Aorta (tissue), 5 donors: ENCODE measurements around the gene NFU1. TPM values are rescaled to one million over a fixed set of nuclear protein-coding genes. Genes with fewer than 3 reads are reported as not detected.

Experiments used
- ATAC-seq: fragments of 200-7000 bp; cut with Tn5 transposase; one replicate; pipeline ENCODE4 v1.9.1; 2022; ENCODE audit warnings: moderate library complexity; ENCODE audit not compliant: low FRiP score
- DNase-seq, 2 donors: peaks; one replicate each; pipeline ENCODE4 v3.0.0-alpha.2; 2020
- H3K27ac ChIP-seq, 2 donors: one replicate each; pipeline ENCODE4 v1.5.1; 2013; ENCODE audit warnings: low read length in 2 of 2, mild to moderate bottlenecking in 2 of 2, moderate library complexity in 2 of 2, control low read depth in 1 of 2, inconsistent platforms in 1 of 2, low read depth in 1 of 2
- H3K27me3 ChIP-seq, 2 donors: one replicate each; pipeline ENCODE4 v1.6.1; 2013; ENCODE audit warnings: control low read depth in 1 of 2, low read length in 1 of 2, mild to moderate bottlenecking in 1 of 2, moderate library complexity in 1 of 2; ENCODE audit not compliant: insufficient read depth in 2 of 2, control insufficient read depth in 1 of 2
- H3K36me3 ChIP-seq, 2 donors: one replicate each; pipeline ENCODE4 v1.6.1; 2013; ENCODE audit warnings: control low read depth in 1 of 2, low read length in 1 of 2, mild to moderate bottlenecking in 1 of 2; ENCODE audit not compliant: insufficient read depth in 2 of 2, control insufficient read depth in 1 of 2
- H3K4me1 ChIP-seq, 2 donors: one replicate each; pipeline ENCODE4 v1.6.1; 2013; ENCODE audit warnings: low read length in 2 of 2, control low read depth in 1 of 2, mild to moderate bottlenecking in 1 of 2, moderate library complexity in 1 of 2; ENCODE audit not compliant: insufficient read depth in 2 of 2, control insufficient read depth in 1 of 2
- H3K4me3 ChIP-seq, 2 donors: one replicate each; pipeline ENCODE4 v1.5.1; 2013; ENCODE audit warnings: low read length in 2 of 2, control low read depth in 1 of 2, mild to moderate bottlenecking in 1 of 2
- H3K9me3 ChIP-seq: one replicate; pipeline ENCODE4 v1.6.1; 2013; ENCODE audit warnings: mild to moderate bottlenecking, low read length; ENCODE audit not compliant: control insufficient read depth
- WGBS, 2 donors: extraction: QIAGEN DNeasy Blood & Tissue Kit; methylation state at CpG; one replicate each; pipeline ENCODE4 v1.1.7; 2013; 5-methylcytosine and 5-hydroxymethylcytosine counted together
- intact Hi-C, 2 donors: fragments of 100-400 bp; cut with DNase I; formaldehyde crosslinking; loops; one replicate each; pipeline versions ENCODE4 v1.14.2 to v1.15.0; 2022
- polyA plus RNA-seq, 2 donors: library from polyadenylated mRNA; stranded (reverse); fragments of 200-250 nt; gene quantifications; one replicate each; pipeline ENCODE4 v1.2.3, GENCODE V29; 2013
- total RNA-seq, 2 donors: library from RNA; stranded (reverse); fragmentation: NEBNext Ultra II Directional; extraction: Animal tissue kit (Norgen Biotek cat#: 25700); gene quantifications; one replicate each; pipeline ENCODE4 v1.2.1, GENCODE V29; 2021
- donor health status: healthy with polysubstance abuse.
- donor health status: Bipolar disorder and iron deficiency.
- donor health status: DM: no; HTN: no; CAD: no.
- donor health status: DM: no; HTN: no; CAD: no.
- donor health status: DM: yes; HTN: yes; CAD: no.

Gene NFU1
- total and polyA plus RNA-seq, 4 donors: 39.8 to 101 (median 50.9) TPM

GRCh38 chr2:69470911-69471310 lies 33.7 kb upstream of the NFU1 start:
- DNase-seq (no peak), ATAC-seq (no peak)
- H3K27me3 ChIP-seq: no peaks in the 10 kb centered on the region
- intact Hi-C loops: no loop called here
- H3K27ac ChIP-seq: no peak overlapping the region
- H3K4me1 ChIP-seq: peaks cover 0 to 4% of the 10 kb centered on the region in 2 donors
- H3K9me3 ChIP-seq: no peaks in the 10 kb centered on the region
- H3K36me3 ChIP-seq: no peaks in the 10 kb centered on the region
- no peak overlapping the region for H3K4me3 ChIP-seq
- 37 to 46% methylated on average over 5 of the region's 5 CpGs for WGBS, 2 donors

GRCh38 chr2:69469784-69470183 lies 32.5 kb upstream of the NFU1 start:
- Histone ChIP-seq H3K36me3 (no peaks in the 10 kb centered on the region), H3K27me3 (no peaks in the 10 kb centered on the region), H3K9me3 (no peaks in the 10 kb centered on the region), H3K27ac (no peak overlapping the region), H3K4me1 (peaks cover 0 to 4% of the 10 kb centered on the region in 2 donors), H3K4me3 (no peak overlapping the region)
- intact Hi-C loops: no loop called here
- DNase-seq: no peak
- no peak for ATAC-seq
- 20 to 32% methylated on average over 1 of the region's 1 CpG for WGBS, 2 donors

GRCh38 chr2:69469375-69469774 lies 32.1 kb upstream of the NFU1 start:
- Histone ChIP-seq H3K4me1 (peaks cover 0 to 4% of the 10 kb centered on the region in 2 donors), H3K4me3 (no peak overlapping the region), H3K27ac (peak overlapping the region in 1 of 2 donors; percentile 48), H3K9me3 (no peaks in the 10 kb centered on the region), H3K27me3 (no peaks in the 10 kb centered on the region), H3K36me3 (peaks cover 0 to 2% of the 10 kb centered on the region in 2 donors)
- 61 to 72% methylated on average over 3 of the region's 3 CpGs for WGBS, 2 donors
- ATAC-seq (no peak), DNase-seq (no peak)
- intact Hi-C loops: no loop called here

GRCh38 chr2:69466728-69467127 lies 29.5 kb upstream of the NFU1 start:
- Histone ChIP-seq H3K4me1 (peaks cover 0 to 4% of the 10 kb centered on the region in 2 donors), H3K4me3 (no peak overlapping the region), H3K9me3 (no peaks in the 10 kb centered on the region), H3K27ac (no peak overlapping the region), H3K36me3 (peaks cover 0 to 2% of the 10 kb centered on the region in 2 donors), H3K27me3 (no peaks in the 10 kb centered on the region)
- no peak for DNase-seq
- WGBS, 2 donors: 94 to 96% methylated on average over 8 of the region's 8 CpGs
- no peak for ATAC-seq
- intact Hi-C loops: no loop called here

- H3K36me3 ChIP-seq: peaks cover 0 to 2% of the 10 kb centered on the region in 2 donors
- intact Hi-C loops: no loop called here
- H3K4me1 ChIP-seq: peaks cover 0 to 6% of the 10 kb centered on the region in 2 donors
- DNase-seq (peak in 1 of 2 donors; percentile 54), ATAC-seq (peak; percentile 73)
- no peak overlapping the region for H3K4me3 ChIP-seq
- no peak overlapping the region for H3K27ac ChIP-seq
- 84 to 86% methylated on average over 14 of the region's 14 CpGs for WGBS, 2 donors
- no peaks in the 10 kb centered on the region for H3K27me3 ChIP-seq
- no peaks in the 10 kb centered on the region for H3K9me3 ChIP-seq
Observed at GRCh38 chr2:69465513-69466456, 28.6 kb upstream of the NFU1 start.

GRCh38 chr2:69464575-69464974 lies 27.3 kb upstream of the NFU1 start:
- H3K27me3 ChIP-seq: no peaks in the 10 kb centered on the region
- ATAC-seq (peak; percentile 58), DNase-seq (no peak)
- no peak overlapping the region for H3K27ac ChIP-seq
- no peak overlapping the region for H3K4me3 ChIP-seq
- peaks cover 0 to 2% of the 10 kb centered on the region in 2 donors for H3K36me3 ChIP-seq
- intact Hi-C loops: no loop called here
- peaks cover 0 to 4% of the 10 kb centered on the region in 2 donors for H3K4me1 ChIP-seq
- WGBS, 2 donors: 82 to 88% methylated on average over 3 of the region's 3 CpGs
- H3K9me3 ChIP-seq: no peaks in the 10 kb centered on the region

GRCh38 chr2:69462780-69463179 lies 25.5 kb upstream of the NFU1 start:
- WGBS, 2 donors: 95 to 98% methylated on average over 3 of the region's 3 CpGs
- no peak overlapping the region for H3K27ac ChIP-seq
- H3K27me3 ChIP-seq: no peaks in the 10 kb centered on the region
- peaks cover 0 to 2% of the 10 kb centered on the region in 2 donors for H3K4me1 ChIP-seq
- no peak overlapping the region for H3K4me3 ChIP-seq
- no peak for DNase-seq
- H3K9me3 ChIP-seq: no peaks in the 10 kb centered on the region
- intact Hi-C loops: no loop called here
- H3K36me3 ChIP-seq: peaks cover 0 to 2% of the 10 kb centered on the region in 2 donors
- no peak for ATAC-seq

GRCh38 chr2:69461404-69461803 lies 24.2 kb upstream of the NFU1 start:
- WGBS, 2 donors: 97 to 98% methylated on average over 6 of the region's 6 CpGs
- no peak overlapping the region for H3K27ac ChIP-seq
- intact Hi-C loops: no loop called here
- no peaks in the 10 kb centered on the region for H3K27me3 ChIP-seq
- no peaks in the 10 kb centered on the region for H3K9me3 ChIP-seq
- H3K4me1 ChIP-seq: peaks cover 0 to 2% of the 10 kb centered on the region in 2 donors
- H3K4me3 ChIP-seq: no peak overlapping the region
- ATAC-seq (no peak), DNase-seq (no peak)
- H3K36me3 ChIP-seq: peaks cover 0 to 2% of the 10 kb centered on the region in 2 donors

- H3K4me1 ChIP-seq: peaks cover 0 to 2% of the 10 kb centered on the region in 2 donors
- H3K9me3 ChIP-seq: no peaks in the 10 kb centered on the region
- no peak for DNase-seq
- intact Hi-C loops: no loop called here
- 43 to 59% methylated on average over 4 of the region's 4 CpGs for WGBS, 2 donors
- no peaks in the 10 kb centered on the region for H3K27me3 ChIP-seq
- ATAC-seq: no peak
- H3K36me3 ChIP-seq: peaks cover 0 to 2% of the 10 kb centered on the region in 2 donors
- H3K27ac ChIP-seq: no peak overlapping the region
- no peak overlapping the region for H3K4me3 ChIP-seq
Observed at GRCh38 chr2:69459936-69460335, 22.7 kb upstream of the NFU1 start.
